ENCODE data around the gene NCKAP5. TPM values are rescaled to one million over a fixed set of nuclear protein-coding genes. Genes with fewer than 3 reads are reported as not detected.

Gene NCKAP5
- total and polyA plus RNA-seq, 11 donors = 0.51 to 10.5 (median 5.2) TPM

DNA sequence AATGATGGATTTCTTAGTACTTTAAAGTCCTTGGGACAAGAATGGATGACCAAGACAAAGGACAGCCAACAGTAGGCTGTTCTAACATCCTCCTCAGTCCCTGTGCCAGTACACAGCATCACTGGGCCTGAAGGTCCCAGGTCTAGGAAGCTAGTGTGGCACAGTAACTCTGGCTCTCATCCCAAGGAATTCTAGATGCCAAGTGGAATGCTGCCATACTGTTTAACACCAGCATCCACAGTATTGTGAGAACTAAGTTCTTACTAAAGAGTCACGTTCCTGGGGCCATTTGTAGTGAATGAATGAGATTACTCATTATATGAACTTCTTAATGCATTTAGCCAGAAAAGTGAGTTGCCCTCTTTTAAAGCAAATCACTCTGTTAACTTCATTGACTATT, 830.0 kb downstream of the NCKAP5 start:
- H3K27me3 ChIP-seq = no peaks in the 10 kb centered on the region
- no peak overlapping the region for H3K4me3 ChIP-seq
- H3K27ac ChIP-seq = no peak overlapping the region
- ATAC-seq (no peak), DNase-seq (no peak)
- no peaks in the 10 kb centered on the region for H3K36me3 ChIP-seq
- intact Hi-C loops (cut with DNase I) = no loop called here
- 89 to 95% (median 92%) methylated on average over 1 of the region's 1 CpG for WGBS, 4 donors
- TF ChIP-seq POLR2A (IDR thresholded peaks at IDR 0.05) = no peak
- TF ChIP-seq, protein P1, sequence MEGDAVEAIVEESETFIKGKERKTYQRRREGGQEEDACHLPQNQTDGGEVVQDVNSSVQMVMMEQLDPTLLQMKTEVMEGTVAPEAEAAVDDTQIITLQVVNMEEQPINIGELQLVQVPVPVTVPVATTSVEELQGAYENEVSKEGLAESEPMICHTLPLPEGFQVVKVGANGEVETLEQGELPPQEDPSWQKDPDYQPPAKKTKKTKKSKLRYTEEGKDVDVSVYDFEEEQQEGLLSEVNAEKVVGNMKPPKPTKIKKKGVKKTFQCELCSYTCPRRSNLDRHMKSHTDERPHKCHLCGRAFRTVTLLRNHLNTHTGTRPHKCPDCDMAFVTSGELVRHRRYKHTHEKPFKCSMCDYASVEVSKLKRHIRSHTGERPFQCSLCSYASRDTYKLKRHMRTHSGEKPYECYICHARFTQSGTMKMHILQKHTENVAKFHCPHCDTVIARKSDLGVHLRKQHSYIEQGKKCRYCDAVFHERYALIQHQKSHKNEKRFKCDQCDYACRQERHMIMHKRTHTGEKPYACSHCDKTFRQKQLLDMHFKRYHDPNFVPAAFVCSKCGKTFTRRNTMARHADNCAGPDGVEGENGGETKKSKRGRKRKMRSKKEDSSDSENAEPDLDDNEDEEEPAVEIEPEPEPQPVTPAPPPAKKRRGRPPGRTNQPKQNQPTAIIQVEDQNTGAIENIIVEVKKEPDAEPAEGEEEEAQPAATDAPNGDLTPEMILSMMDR (IDR thresholded peaks at IDR 0.05) = no peak
- no peaks in the 10 kb centered on the region for H3K4me1 ChIP-seq
- no peaks in the 10 kb centered on the region for H3K9me3 ChIP-seq

DNA sequence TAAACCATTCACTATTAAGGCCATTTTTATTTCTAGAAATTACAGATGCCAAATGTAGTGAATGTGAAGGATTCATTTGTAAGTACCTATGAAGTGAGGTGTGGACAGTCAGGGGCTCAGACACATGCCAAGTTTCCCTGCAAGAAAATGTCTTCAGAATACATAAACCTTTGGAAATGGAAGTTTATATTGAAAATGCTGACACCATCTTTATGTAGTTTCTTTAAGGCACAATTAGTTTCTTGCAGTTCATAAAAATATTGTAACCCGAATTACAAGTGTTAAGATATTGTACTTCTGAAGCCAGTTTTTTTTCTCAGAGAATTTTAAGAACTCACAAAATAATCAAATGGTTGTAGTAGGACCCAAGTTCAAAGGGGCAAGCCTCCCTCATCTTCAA, 832.2 kb downstream of the NCKAP5 start:
- no peak for DNase-seq
- Histone ChIP-seq H3K4me1 (no peaks in the 10 kb centered on the region), H3K9me3 (no peaks in the 10 kb centered on the region), H3K4me3 (no peak overlapping the region), H3K27ac (no peak overlapping the region), H3K27me3 (no peaks in the 10 kb centered on the region), H3K36me3 (no peaks in the 10 kb centered on the region)
- TF ChIP-seq POLR2A (IDR thresholded peaks at IDR 0.05) = no peak
- TF ChIP-seq, protein P1 (IDR thresholded peaks at IDR 0.05) = no peak
- 92 to 100% (median 98%) methylated on average over 1 of the region's 1 CpG for WGBS, 4 donors
- ATAC-seq = no peak
- intact Hi-C loops (cut with DNase I) = no loop called here

DNA sequence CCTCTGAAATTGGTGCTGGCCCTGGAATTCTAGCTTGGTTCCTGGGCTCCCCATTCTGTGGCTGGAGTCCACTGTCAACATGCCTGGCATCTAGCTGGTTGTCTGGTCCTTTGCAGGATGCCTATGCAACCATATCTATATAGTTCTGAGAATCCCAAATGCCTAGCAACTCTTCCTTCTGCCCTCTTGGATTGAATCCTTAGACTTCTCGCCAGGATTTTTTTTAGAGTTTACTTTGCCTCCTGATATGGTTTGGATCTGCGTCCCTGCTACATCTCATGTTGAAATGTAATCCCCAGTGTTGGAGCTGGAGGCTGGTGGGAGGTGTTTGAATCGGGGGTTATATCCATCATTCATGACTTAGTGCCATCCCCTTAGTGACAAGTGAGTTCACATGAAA, 833.3 kb downstream of the NCKAP5 start:
- DNase-seq (no peak), ATAC-seq (no peak)
- intact Hi-C loops (cut with DNase I) = no loop called here
- WGBS, 4 donors = 83 to 92% (median 87%) methylated on average over 3 of the region's 3 CpGs
- Histone ChIP-seq H3K9me3 (no peaks in the 10 kb centered on the region), H3K27ac (no peak overlapping the region), H3K4me1 (no peaks in the 10 kb centered on the region), H3K36me3 (no peaks in the 10 kb centered on the region), H3K27me3 (no peaks in the 10 kb centered on the region), H3K4me3 (no peak overlapping the region)
- no peak for TF ChIP-seq POLR2A (IDR thresholded peaks at IDR 0.05)
- TF ChIP-seq, protein P1 (IDR thresholded peaks at IDR 0.05) = no peak

DNA sequence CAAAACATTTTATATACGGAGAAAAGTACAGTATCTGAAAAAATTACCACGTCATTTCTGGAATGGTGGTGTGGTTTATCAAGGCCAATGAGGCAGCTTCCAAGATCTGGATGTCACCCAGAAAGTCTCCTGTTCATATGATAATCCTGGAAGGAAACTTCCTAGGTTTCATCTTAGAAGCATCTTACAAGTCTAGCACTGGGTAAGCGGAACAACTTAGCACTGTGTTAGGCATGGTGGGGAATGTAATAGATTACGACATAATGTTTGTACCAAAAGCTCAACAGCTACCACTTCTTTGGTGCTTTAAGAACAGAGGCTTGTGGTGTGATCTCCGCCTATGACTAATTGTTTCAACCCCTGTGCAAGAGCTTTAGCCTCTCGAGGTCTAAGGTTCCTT, 835.2 kb downstream of the NCKAP5 start:
- whole genome bisulfite sequencing, 4 donors = 86 to 96% (median 87%) methylated on average over 6 of the region's 6 CpGs
- H3K27me3 ChIP-seq = no peaks in the 10 kb centered on the region
- H3K4me3 ChIP-seq = no peak overlapping the region
- no peaks in the 10 kb centered on the region for H3K4me1 ChIP-seq
- H3K9me3 ChIP-seq = no peaks in the 10 kb centered on the region
- H3K36me3 ChIP-seq = peaks cover 0 to 5% (median 0%) of the 10 kb centered on the region in 9 donors
- H3K27ac ChIP-seq = no peak overlapping the region
- intact Hi-C loops (cut with DNase I) = no loop called here
- TF ChIP-seq, protein P1 (IDR thresholded peaks at IDR 0.05) = no peak
- no peak for TF ChIP-seq POLR2A (IDR thresholded peaks at IDR 0.05)
- ATAC-seq (no peak), DNase-seq (no peak)
